HG02884 (cell line): Measurements from ENCODE around the gene VPS35.

Experiments
- ATAC-seq: cut with Tn5 transposase; IDR thresholded peaks from one replicate; pipeline ENCODE4 v1.9.1; 2021; ENCODE audit warnings: mild to moderate bottlenecking, moderate library complexity; ENCODE audit not compliant: unreplicated experiment

Gene VPS35

DNA sequence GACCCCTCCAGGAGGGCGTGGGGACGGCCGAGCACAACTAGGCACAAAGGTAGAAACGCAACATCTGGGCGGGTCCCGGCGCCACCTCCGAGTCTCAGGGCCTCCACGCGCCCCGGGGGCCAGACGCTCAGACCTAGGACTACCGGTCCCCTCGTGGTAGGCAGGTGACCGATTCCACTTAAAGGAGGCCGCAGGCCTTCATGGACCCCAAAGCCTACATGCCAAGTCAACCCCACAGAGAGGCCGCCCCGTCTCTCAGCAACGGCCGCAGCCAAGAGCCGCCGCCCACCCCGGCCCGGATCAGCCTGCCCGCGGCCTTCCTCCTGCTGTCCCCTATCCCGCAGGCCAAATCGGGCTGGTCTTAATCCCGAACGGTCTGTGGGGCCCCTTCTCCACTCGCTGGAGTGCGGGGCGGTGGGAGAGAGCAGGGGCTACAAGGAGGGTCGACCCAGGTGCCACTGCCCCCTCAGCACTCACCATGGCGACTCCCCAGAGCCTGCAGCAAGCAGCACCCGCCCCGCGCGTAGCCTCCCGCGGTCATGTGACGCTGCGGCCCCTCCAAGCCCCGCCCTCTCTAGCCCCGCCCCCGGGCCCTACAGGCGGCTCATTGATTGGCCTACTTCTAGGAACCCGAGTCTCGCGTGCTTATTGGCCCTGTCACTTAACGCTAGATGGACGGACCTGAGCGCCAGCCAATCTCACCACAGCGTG is at the start of gene VPS35:
Gene VPS35 (minus strand): TSS at position 525 of the 711 bp plus-strand sequence. CDS start 45 bp downstream, at position 480.
- peak; percentile 79 for ATAC-seq

DNA sequence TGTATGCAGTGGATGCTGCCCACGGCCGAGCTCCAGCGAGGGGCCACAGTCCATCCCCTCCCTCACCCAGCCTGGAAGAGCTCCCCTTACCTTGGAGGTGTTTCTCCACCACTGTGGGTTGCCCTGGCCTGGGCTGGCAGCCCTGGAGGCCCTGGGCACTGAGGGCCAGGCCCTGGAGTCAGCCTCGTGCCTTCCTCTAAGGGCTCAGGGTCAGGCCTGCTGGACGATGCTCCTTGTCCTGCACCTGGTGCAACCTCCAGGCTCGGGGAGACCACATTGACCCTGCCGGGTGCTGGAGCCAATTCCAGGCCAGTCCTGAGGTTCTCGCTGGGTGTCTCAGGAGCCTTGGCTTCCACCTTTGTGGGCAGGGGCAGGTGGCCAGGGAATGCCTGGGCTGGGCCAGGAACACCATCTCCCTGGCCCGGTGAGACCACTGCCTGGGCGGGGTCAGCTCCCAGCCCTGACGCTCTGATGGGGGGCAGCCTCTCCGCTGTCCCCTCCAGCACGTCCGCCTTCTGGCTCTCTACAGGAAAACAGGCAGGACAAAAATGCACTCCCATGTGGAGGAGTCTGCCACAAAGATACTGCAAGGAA is 48.7 kb upstream of the VPS35 start:
- no peak for ATAC-seq

DNA sequence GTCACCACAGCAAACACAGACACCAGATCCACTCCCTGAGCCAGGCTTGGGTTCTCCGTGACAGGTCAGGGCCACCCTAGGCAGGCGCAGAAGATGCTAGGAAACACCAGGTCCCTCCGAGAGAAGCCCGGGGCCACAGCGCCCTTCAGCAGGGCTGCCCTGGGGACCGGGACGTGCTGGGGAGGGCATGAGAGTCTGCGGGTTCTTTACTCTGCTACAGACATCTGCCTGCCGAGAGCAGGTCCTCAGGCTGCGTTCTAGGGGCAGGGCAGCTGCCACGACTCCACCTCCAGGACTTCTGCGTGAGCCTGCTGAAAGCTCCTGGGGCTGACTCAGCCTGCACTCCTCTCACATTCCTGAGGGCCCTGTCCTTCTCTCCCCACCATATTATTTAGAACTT is 47.7 kb upstream of the VPS35 start:
- no peak for ATAC-seq

DNA sequence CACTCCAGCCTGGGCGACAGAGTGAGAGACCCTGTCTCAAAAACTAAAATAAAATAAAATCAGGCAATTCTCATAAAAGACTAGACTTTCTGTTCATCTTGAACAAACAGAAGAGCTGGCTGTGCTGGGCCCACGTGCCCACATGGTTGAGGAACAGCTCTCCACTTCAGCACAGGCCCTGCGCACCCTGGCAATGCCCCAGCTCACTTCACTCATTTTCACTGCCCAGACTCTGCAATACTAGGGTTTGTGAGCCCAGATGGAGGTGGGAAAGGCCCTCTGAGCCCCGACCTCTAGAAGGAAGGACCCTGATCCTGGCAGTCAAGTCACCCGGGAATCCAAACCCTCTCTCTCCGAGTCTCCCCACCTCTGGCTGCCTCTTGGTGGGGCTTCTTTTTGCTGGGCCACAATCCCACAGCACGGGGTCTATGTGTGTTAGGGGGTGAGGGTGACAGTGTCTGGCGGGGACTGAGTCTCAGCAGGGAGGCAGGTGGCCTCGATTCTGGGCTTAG is 44.4 kb upstream of the VPS35 start:
- ATAC-seq, result no peak

DNA sequence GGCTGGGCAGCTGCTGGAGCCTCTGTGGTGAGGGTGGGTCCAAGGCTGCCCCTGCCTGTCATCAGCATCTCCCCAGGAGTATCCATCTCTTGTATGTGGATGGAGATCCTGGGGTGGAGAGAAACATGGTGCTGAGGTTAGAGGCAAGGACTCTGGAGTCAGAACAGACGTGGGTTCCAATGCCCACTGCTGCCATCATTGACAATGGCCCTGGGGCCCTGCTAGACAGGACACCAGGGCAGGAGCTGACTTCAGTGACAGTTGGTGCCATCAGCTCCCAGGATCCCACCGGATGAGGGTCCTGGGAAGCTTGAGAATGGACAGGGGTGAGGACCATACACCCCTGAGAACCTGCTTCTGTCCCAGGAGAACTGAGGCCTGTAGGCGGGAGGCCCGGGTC is 43.6 kb upstream of the VPS35 start:
- no peak for ATAC-seq

DNA sequence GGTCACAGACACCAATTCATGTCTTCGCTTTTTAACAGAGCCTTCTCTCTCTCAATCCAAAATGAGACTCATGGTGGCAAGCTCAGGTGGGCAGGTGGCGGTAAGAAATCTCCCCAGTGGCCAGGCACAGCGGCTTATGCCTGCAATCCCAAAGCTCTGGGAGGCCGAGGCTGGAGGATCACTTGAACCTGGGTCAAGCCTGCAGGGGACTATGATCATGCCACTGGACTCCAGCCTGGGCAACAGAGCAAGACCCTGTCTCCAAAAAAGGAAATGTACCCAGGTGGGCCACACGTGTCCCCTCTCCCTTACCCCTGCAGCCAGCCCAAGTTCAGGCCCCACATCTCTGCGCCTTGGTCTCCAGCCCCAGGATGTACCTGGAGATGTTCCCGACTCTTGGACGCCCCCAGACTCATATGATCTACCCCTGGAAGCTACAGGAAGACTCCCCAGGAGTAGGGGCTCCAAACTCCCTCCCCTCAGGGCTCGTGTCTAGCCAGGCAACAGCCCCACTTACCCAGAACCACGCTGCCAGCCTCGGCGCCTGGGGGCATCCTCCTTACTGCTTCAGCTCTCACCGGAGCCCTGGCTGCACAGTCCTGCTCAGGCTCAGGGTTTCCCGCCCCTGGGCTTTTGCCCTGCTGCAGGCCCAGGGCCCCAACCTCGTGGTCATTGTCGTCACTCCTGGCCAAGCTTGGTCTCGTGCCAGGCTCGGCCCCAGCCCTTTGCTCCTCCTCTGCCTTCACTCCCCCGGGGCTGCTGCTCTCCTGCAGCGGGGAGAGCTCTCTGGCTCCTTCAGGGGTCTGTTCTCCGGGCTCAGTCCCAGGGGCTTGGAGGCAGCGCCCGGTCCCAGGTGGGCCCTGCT is 42.9 kb upstream of the VPS35 start:
- no peak for ATAC-seq

DNA sequence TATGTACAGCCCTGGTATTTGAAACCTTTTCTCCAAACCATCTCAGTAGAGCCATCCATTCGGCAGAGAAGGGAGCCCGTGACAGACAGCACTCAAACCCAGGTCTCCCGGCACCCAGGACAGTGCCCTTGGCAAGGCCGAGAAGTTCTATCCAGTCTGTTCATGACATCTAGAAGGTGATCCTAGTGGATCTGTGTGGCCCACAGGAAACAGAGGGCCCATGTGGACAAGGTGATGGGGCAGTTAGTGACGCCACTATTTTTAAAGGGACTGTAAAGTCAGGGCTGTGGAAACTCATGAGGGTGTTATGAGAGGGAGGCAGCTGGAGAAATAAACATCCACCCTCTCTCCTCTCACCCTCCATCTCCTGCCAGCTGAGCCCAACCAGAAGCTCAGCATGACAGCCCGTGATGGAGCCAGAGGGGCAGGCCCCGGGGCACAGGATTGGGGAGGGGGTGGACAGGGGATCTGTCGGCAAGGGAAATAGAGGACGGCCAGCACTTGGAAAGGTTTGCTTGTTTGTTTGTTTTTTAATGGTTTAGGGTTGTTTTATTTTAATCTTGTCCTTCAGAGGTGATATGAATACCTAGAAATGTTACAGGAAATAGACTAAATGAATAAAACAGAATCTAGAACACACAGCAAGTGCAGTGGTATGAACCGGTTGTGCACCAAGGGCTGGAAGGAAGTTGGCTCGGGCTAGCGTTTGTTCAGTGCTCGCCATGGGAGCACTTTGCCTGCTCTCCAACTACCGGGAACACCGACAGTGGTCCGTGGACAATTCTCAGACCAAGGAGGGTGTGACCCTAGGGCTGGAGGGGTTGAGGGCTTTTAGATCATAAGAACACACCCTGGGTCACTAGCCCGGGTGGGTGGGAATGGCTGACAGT is 42.1 kb upstream of the VPS35 start:
- ATAC-seq, result no peak

DNA sequence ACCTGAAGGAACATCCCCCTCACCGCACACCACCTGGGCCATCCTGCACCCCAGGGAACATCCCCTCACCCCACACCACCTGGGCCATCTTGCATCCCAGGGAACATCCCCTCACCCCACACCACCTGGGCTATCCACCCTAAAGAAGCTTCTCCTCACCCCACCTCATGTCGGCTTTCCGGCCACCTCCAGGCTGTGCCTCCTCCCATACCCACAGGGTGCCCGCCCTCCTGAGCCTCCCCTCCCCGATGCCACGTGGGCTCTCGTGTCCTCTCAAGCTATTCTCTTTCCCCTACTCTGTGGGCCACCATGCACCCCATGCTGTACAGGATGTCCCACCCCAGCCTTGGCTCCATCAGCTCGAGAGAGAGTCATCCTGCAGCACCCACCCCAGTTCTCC is 41.1 kb upstream of the VPS35 start:
- no peak for ATAC-seq

DNA sequence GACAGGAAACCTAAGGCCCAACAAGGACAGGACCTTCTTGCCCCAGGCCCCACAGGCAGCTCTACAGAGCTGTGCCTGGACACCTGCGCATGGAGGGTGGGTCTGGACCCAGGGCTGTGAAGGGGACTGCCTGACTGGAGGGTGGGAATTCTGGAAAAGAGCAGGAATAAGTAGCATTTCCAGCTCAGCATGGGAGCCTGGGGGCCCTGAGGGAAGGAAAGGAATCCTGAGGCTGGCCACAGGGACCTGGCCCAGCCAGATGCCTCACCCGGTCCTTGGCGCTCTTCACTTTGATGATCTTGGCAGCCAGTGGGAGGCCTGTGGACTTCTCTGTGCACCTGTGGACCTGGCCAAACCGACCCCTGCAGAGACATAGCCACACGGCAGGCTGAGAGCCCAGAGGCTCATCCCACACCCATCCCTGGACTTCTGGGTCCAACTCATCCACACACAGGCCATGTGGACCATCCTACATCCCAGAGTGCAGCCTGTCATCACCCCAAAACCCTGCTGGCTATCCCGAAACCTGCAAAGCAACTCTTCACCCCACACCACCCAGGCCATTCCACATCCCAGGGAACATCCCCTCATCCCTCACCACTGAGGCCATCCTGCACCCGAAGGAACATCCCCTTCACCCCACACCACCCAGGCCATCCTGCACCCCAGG is 40.5 kb upstream of the VPS35 start:
- ATAC-seq, result no peak

DNA sequence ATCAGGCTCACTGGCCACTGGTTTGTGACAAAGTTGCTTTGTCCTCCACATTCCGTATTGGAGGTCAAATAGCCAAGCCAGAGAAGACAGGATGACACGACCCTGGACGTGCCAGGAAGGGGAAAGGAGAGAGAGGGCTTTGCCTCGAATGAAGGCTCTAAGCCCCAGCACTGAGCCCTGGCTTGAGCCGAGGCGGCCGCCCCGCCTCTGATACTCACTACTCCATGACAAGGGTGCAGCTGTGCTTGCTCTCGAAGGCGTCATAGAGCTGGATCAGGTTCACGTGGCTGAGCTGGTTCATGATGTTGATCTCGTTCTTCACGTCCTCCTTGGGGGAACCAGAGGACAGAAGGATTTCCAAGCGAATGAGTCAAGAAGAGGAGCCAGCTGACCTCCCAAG is 39.8 kb upstream of the VPS35 start:
- ATAC-seq, result no peak

DNA sequence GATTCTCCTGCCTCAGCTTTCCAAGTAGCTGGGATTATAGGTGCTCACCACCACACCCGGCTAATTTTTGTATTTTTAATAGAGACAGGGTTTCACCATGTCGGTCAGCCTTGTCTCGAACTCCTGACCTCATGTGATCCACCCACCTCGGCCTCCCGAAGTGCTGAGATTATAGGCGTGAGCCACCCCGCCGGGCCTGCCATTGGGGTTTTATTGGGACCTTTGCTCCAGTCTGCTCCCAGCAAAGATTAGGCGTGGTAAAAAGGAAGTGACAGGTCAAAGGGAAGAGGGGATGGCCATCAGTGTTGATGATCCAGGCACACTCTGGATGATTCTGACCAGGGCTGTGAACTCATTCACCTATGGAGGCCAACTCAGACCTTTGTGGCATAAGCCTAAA is 38.7 kb upstream of the VPS35 start:
- no peak for ATAC-seq

DNA sequence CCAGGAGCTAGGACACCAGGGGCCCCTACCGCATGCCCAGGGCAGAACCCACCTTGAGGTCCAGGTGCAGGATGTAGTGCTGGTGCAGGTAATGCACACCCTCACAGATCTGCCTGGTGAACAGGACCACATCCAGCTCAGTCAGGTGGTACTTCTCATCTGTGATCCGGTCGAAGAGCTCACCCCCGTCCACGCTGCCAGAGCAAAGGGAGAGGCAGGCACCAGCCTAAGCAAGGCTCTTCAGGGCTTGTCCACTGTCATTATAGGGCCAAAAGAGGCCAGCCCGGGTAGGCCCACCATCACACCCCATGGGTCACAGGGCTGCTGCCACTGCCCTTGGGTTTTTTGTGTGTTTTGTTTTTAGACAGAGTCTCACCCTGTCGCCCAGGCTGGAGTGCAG is 38.2 kb upstream of the VPS35 start:
- ATAC-seq, result no peak

DNA sequence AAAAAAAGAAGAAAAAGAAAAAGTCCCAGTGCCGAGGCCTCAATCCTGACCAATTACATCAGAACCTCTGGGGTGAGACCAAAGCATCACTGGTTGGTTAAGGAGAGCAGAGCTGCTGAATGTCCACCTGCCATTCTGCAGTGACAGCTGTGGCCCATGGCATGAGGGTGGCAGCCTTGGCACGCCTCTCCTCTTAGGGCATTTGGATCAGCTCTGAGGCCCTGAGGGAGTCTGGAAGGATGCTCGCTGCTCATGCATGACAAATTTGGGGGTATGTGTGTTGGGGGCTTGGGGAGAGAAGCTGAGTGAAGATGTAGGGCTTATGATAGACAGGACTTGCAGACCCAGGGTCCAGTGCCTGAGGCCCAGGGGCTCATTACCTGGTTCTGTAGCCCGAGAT is 32.9 kb upstream of the VPS35 start:
- no peak for ATAC-seq

DNA sequence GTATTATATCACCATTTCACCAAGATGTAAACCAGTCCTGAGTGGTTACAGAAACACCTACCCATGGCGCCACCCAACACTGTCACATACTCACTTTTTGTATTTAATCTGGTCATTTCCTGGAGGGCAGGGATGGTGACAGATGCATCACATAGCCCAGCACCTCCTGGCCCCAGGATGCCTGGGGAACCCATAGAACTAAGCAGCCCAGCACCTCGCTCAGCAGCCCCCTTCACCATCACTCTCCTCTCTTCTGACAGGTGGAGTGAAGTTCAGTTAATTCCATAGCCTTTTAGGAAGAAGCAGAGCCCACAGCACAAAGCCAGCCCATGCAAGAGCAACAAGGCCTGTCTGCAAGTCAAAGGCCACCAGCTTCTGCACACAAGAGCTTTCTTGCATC is 31.6 kb upstream of the VPS35 start:
- ATAC-seq, result no peak

DNA sequence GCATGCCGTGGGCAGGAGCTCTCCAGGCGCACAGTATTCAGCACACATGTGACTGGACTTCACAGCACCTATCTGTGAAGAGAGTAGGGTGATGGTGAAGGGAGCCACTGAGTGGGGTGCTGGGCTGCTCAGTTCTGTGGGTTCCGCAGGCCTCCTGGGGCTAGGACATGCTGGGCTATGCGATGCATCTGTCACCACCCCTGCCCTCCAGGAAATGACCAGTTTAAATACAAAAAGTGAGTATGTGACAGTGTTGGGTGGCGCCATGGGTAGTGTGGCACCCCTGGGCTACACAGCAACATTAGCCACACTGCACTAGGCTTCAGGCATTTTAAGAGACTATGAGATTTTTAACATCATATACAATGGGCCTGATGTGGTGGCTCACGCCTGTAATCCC is 30.6 kb upstream of the VPS35 start:
- ATAC-seq, result no peak

DNA sequence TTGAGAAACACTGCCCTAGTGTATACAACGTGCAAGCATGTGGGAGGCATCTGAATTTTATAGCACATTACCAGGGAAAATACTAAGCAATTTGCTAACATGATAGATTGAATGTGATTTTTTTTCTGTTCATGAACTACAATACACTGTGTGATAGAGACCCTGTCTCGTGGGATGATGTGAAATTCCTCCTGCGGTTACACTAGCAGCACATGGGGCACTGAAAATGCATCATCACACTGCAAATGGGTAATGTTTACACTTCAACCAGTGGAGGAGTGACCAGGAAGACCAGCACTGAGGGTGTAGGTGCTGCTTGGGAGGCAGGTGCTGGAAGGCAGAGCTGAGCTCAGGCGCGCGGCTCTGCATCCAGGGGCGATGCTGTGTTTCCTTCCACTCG is 29.2 kb upstream of the VPS35 start:
- ATAC-seq, result no peak

DNA sequence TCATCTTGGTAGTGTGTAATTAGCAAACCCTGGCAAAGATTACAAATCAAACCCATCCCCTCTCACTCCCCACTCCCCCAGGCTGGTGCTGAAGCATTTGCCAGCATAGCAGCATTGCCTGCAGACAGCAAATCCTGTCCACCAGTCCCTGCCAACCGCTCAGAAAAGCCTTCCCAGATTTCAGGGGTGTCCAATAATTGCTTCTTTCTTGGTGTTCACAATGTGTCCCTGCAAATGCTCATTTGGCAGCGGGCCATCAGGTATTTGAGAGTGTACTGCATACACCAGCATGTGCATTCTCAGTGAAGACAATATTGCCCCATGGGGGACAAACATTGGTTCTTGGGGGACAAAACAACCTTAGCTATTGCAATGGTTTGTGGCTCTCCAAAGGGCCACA is 28.7 kb upstream of the VPS35 start:
- ATAC-seq, result no peak

DNA sequence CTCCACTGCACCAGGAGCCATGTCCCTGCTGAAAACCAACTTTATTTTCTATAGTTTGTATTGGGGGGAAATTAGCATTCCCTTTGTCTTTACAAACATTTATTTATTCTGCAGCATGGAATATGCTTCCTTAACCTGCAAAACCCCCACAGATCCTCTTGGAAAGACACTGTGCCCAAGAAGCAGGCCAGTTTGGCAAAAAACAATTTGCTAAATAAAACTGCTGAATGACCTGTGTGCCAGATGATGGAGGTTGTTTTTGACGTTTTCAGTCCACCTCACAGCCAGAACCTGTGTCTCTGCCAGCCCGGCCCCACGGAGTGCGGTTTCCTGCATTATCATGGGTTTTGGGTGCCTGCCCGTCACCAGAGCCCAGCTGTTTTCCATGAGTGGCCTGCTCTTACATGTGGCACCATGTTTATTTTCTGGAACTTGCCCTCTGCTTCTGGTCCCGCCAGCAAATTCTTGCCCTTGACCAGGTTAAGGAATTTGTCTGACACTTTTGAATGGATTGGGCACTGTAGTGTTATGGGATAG is 26.9 kb upstream of the VPS35 start:
- no peak for ATAC-seq

DNA sequence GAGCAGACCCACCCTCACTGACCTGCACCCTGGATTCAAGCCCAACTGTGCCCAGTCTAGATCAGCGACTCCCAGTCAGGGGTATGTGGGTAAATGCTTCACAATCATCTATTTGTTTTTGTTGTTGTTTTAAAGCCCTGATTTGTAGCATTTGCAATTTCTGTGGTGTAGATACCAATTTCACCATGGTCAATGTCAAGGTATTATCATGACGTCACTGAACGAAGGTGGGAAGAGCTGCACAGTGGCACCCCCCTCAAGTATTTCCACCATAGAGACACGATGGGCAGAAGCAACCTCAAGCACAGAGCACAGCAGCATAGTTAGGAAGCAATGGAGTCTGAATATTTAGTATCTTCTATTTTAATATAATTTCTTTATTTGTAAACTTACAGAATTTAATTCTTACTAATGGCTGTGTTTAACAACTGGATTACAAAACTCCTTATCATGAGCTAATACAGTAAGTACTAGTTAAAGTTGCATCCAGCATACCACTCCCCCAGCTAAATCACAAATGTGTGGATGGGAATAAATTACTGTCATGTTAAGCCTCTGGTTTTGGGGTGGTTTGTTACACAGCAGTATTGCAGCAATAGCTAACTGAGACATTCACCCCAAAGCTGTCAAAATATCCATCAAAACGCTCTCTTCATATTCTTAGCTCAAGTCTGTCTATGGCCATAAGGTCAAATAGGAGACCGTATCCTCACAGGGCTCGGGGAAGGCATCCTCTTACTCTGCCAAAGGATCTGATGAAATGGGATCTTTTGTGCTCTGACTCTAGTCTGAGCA is 26.0 kb upstream of the VPS35 start:
- no peak for ATAC-seq
